HCT116 (cell line): ENCODE measurements around the gene KIAA2012.

Experiments used
- EGR1 ChIP-seq: IDR thresholded peaks from 2 replicates; pipeline ENCODE4 v1.6.1; 2012; ENCODE audit warnings: low read depth
- EZH2 ChIP-seq: fragments of 200-600 bp; sonication (generic); IDR thresholded peaks from 2 replicates; pipeline ENCODE4 v1.6.1; 2017; ENCODE audit warnings: antibody characterized with exemption, mixed run types
- JUND ChIP-seq: IDR thresholded peaks from 2 replicates; pipeline ENCODE4 v1.6.1; 2012
- MAX ChIP-seq: IDR thresholded peaks from 2 replicates; pipeline ENCODE4 v1.6.1; 2012
- POLR2A ChIP-seq: IDR thresholded peaks from 2 replicates; pipeline ENCODE4 v1.7.0; 2011; ENCODE audit warnings: borderline replicate concordance; ENCODE audit not compliant: insufficient read depth, insufficient read length; ENCODE audit errors: extremely low read depth
- POLR2AphosphoS5 ChIP-seq: IDR thresholded peaks from 2 replicates; pipeline ENCODE4 v1.6.1; 2011; ENCODE audit warnings: mild to moderate bottlenecking, low read depth, low read length, moderate library complexity
- REST ChIP-seq: IDR thresholded peaks from 2 replicates; pipeline ENCODE4 v1.6.1; 2012; ENCODE audit warnings: low read depth
- SIN3A ChIP-seq: IDR thresholded peaks from 2 replicates; pipeline ENCODE4 v1.6.1; 2012; ENCODE audit warnings: low read depth
- SRF ChIP-seq: IDR thresholded peaks from 2 replicates; pipeline ENCODE4 v1.6.1; 2012; ENCODE audit warnings: low read depth
- YY1 ChIP-seq: IDR thresholded peaks from 2 replicates; pipeline ENCODE4 v1.6.1; 2011; ENCODE audit warnings: low read length, low read depth, moderate library complexity, mild to moderate bottlenecking; ENCODE audit not compliant: insufficient replicate concordance; ENCODE audit errors: extremely low read depth
- ZNF274 ChIP-seq: fragments of 200-500 bp; sonication (Bioruptor generic); IDR thresholded peaks from 2 replicates; pipeline ENCODE4 v1.6.1; 2014; ENCODE audit warnings: mild to moderate bottlenecking, low read depth, low read length, inconsistent platforms
- TF ChIP-seq, protein P1 (sequence below), 3 experiments: fragments of 200-600 bp in 1 of 3; sonication (generic) in 1 of 3; IDR thresholded peaks in 2 of 3; conservative IDR thresholded peaks in 1 of 3; 2 replicates each; pipeline ENCODE4 v1.5.1; 2012 to 2017; ENCODE audit warnings: low read depth in 2 of 3, low read length in 2 of 3, antibody characterized with exemption in 1 of 3, borderline replicate concordance in 1 of 3, control low read depth in 1 of 3, mild to moderate bottlenecking in 1 of 3, mixed read lengths in 1 of 3, mixed run types in 1 of 3, moderate library complexity in 1 of 3; ENCODE audit not compliant: insufficient read depth in 1 of 3
- TF ChIP-seq, protein P2 (sequence below): IDR thresholded peaks from 2 replicates; pipeline ENCODE4 v1.6.1; 2012

- TF ChIP-seq, protein P1, sequence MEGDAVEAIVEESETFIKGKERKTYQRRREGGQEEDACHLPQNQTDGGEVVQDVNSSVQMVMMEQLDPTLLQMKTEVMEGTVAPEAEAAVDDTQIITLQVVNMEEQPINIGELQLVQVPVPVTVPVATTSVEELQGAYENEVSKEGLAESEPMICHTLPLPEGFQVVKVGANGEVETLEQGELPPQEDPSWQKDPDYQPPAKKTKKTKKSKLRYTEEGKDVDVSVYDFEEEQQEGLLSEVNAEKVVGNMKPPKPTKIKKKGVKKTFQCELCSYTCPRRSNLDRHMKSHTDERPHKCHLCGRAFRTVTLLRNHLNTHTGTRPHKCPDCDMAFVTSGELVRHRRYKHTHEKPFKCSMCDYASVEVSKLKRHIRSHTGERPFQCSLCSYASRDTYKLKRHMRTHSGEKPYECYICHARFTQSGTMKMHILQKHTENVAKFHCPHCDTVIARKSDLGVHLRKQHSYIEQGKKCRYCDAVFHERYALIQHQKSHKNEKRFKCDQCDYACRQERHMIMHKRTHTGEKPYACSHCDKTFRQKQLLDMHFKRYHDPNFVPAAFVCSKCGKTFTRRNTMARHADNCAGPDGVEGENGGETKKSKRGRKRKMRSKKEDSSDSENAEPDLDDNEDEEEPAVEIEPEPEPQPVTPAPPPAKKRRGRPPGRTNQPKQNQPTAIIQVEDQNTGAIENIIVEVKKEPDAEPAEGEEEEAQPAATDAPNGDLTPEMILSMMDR (IDR thresholded peaks at IDR 0.05 in 2 of 3, conservative IDR thresholded peaks at IDR 0.05 in 1 of 3; ENCODE audit: borderline replicate concordance in 1 of 3, insufficient read depth in 1 of 3, low read depth in 2 of 3, low read length in 2 of 3) = no peak
- no peak for TF ChIP-seq POLR2AphosphoS5
- no peak for TF ChIP-seq EZH2
- TF ChIP-seq ZNF274 = no peak
- no peak for TF ChIP-seq EGR1
- TF ChIP-seq POLR2A = no peak
- no peak for TF ChIP-seq SRF
- no peak for TF ChIP-seq JUND
- TF ChIP-seq REST = no peak
- TF ChIP-seq, protein P2, sequence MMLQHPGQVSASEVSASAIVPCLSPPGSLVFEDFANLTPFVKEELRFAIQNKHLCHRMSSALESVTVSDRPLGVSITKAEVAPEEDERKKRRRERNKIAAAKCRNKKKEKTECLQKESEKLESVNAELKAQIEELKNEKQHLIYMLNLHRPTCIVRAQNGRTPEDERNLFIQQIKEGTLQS = no peak
- no peak for TF ChIP-seq YY1
- TF ChIP-seq MAX = no peak
- TF ChIP-seq SIN3A = no peak
Measured at GRCh38 chr2:202105025-202105424, 32.0 kb downstream of the KIAA2012 start.
